GM21367 (cell line): ENCODE results near the gene TMEM117.
"Not testable (repeated sequence)": the region's sequence is repeated elsewhere in the genome, so short reads cannot be mapped to it uniquely, and the experiment has no call there.

ENCODE experiments used
- ATAC-seq: cut with Tn5 transposase; IDR thresholded peaks from one replicate; pipeline ENCODE4 v1.9.1; 2021; ENCODE audit not compliant: unreplicated experiment

Gene TMEM117

GRCh38 chr12:44193281-44193680 is 357.4 kb downstream of the TMEM117 start:
- ATAC-seq, result peak; percentile 95

- ATAC-seq, result not testable (repeated sequence)
These were observed 359.8 kb downstream of the TMEM117 start for GRCh38 chr12:44195719-44196118.

- ATAC-seq, result no peak
These were observed 370.2 kb downstream of the TMEM117 start for GRCh38 chr12:44206045-44206444.

- ATAC-seq, result no peak
These were observed 381.4 kb downstream of the TMEM117 start for GRCh38 chr12:44217146-44217883.

GRCh38 chr12:44223736-44224135 is 387.9 kb downstream of the TMEM117 start:
- ATAC-seq, result no peak

GRCh38 chr12:44224399-44225148 is 388.7 kb downstream of the TMEM117 start:
- no peak for ATAC-seq

- ATAC-seq, result no peak
These were observed 389.2 kb downstream of the TMEM117 start for GRCh38 chr12:44225149-44225510.

GRCh38 chr12:44227616-44228015 is 391.7 kb downstream of the TMEM117 start:
- ATAC-seq, result no peak

- ATAC-seq, result no peak
These were observed 394.0 kb downstream of the TMEM117 start for GRCh38 chr12:44229846-44230245.

- ATAC-seq, result no peak
These were observed 399.8 kb downstream of the TMEM117 start for GRCh38 chr12:44235674-44236073.

GRCh38 chr12:44240186-44240585 is 404.3 kb downstream of the TMEM117 start:
- no peak for ATAC-seq

GRCh38 chr12:44245932-44246331 is 410.1 kb downstream of the TMEM117 start:
- ATAC-seq, result no peak

- ATAC-seq, result no peak
These were observed 410.7 kb downstream of the TMEM117 start for GRCh38 chr12:44246482-44247105.

GRCh38 chr12:44247588-44247987 is 411.7 kb downstream of the TMEM117 start:
- no peak for ATAC-seq

GRCh38 chr12:44248436-44248835 is 412.6 kb downstream of the TMEM117 start:
- no peak for ATAC-seq

- ATAC-seq, result not testable (repeated sequence)
These were observed 414.6 kb downstream of the TMEM117 start for GRCh38 chr12:44250440-44250839.

- no peak for ATAC-seq
These were observed 417.5 kb downstream of the TMEM117 start for GRCh38 chr12:44253338-44253856.

- no peak for ATAC-seq
These were observed 422.4 kb downstream of the TMEM117 start for GRCh38 chr12:44258246-44258645.

- ATAC-seq, result no peak
These were observed 424.0 kb downstream of the TMEM117 start for GRCh38 chr12:44259890-44260289.

- no peak for ATAC-seq
These were observed 424.7 kb downstream of the TMEM117 start for GRCh38 chr12:44260581-44260980.

GRCh38 chr12:44285321-44285960 is 449.6 kb downstream of the TMEM117 start:
- no peak for ATAC-seq
